ENCODE results near the gene NCK2. TPM values are rescaled to one million over a fixed set of nuclear protein-coding genes. Genes with fewer than 3 reads are reported as not detected.

Gene NCK2
- total RNA-seq, 1 experiment from 2014 or later: 0.30 TPM

DNA sequence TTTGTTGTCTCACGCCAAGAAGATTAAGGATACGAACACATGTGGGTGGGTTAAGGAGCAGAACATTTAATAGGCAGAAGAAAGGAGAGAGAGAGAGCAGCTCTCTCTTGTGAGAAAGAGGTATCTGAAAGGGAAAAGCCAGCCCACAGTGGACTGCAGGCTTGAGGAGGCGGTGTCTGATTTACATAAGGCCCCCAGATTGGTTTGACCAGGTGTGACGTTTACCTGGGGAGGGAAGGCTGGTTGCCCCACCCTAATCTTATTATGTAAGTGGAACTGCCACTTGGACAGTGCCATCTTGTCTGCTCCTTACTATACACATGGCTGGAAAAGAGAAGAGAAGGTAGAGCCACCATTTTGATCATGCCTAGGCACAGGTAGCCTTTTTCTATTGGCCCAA is 189.2 kb downstream of the NCK2 start:
- no peaks in the 10 kb centered on the region for H3K4me1 ChIP-seq (ENCODE audit: low read length)
- H2AFZ ChIP-seq (ENCODE audit: low read length): no peak overlapping the region
- no peaks in the 10 kb centered on the region for H3K79me2 ChIP-seq (ENCODE audit: low read length)
- H4K20me1 ChIP-seq (ENCODE audit: insufficient read depth, low read depth, low read length): no peaks in the 10 kb centered on the region
- H3K27me3 ChIP-seq (ENCODE audit: low read length): no peaks in the 10 kb centered on the region
- no peak for DNase-seq
- H3K4me2 ChIP-seq (ENCODE audit: low read depth, low read length, poor library complexity, severe bottlenecking): no peak overlapping the region
- no peak overlapping the region for H3K4me3 ChIP-seq (ENCODE audit: low read length)
- no peak overlapping the region for H3K27ac ChIP-seq (ENCODE audit: low read length)
- no peaks in the 10 kb centered on the region for H3K9me3 ChIP-seq (ENCODE audit: low read length)
- H3K36me3 ChIP-seq (ENCODE audit: insufficient read depth, low read length): no peaks in the 10 kb centered on the region
- H3K9ac ChIP-seq (ENCODE audit: low read length): no peak overlapping the region
- H3K9me2 ChIP-seq (replicated peaks; ENCODE audit: insufficient read depth, low read length): no peaks in the 10 kb centered on the region

DNA sequence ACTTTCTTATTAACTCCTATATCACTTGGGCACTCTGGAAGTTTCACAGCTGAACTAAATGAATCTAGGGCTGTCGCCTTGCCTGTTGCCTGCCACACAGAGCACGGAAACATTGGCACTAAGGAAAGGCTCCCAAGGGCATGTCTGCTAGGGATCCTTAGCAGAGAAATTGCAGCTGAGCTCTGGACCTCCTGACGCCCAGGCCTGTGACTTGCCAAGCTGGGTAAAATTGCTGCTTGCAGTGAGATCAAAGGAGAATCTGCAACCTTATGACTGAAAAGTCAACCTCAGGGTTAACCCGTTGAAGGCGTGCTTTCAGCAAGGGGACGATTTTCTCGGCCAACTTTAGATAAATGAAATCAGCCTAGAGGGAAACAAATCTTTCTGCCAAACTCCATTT is 189.8 kb downstream of the NCK2 start:
- Histone ChIP-seq H4K20me1 (ENCODE audit: insufficient read depth, low read depth, low read length) (no peaks in the 10 kb centered on the region), H3K27ac (ENCODE audit: low read length) (no peak overlapping the region), H3K9me3 (ENCODE audit: low read length) (no peaks in the 10 kb centered on the region), H3K27me3 (ENCODE audit: low read length) (no peaks in the 10 kb centered on the region), H2AFZ (ENCODE audit: low read length) (no peak overlapping the region), H3K36me3 (ENCODE audit: insufficient read depth, low read length) (no peaks in the 10 kb centered on the region), H3K4me3 (ENCODE audit: low read length) (no peak overlapping the region), H3K79me2 (ENCODE audit: low read length) (no peaks in the 10 kb centered on the region), H3K9me2 (replicated peaks; ENCODE audit: insufficient read depth, low read length) (no peaks in the 10 kb centered on the region), H3K9ac (ENCODE audit: low read length) (no peak overlapping the region), H3K4me2 (ENCODE audit: low read depth, low read length, poor library complexity, severe bottlenecking) (no peak overlapping the region), H3K4me1 (ENCODE audit: low read length) (no peaks in the 10 kb centered on the region)
- DNase-seq: no peak

DNA sequence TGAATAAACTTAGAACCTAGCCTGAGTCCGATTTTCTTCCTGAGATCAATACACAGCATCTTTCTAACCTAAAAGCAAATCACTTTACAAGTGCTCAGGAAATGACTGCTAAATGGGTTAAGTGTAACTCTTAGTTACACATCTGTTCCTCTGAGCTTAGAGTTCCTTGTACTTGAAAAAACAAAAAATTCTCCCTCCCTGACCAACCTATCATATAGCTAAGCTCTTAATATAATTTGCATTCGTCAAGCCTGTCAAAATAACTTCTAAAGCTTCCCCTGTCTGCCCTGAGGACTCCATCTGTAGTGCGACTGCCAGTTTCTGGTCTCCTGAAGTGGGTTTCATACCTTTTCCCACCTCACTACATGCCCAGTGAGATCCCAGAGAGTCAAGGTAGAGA is 190.4 kb downstream of the NCK2 start:
- no peaks in the 10 kb centered on the region for H4K20me1 ChIP-seq (ENCODE audit: insufficient read depth, low read depth, low read length)
- no peaks in the 10 kb centered on the region for H3K9me3 ChIP-seq (ENCODE audit: low read length)
- no peak overlapping the region for H3K4me2 ChIP-seq (ENCODE audit: low read depth, low read length, poor library complexity, severe bottlenecking)
- H3K79me2 ChIP-seq (ENCODE audit: low read length): no peaks in the 10 kb centered on the region
- no peak overlapping the region for H3K9ac ChIP-seq (ENCODE audit: low read length)
- H3K9me2 ChIP-seq (replicated peaks; ENCODE audit: insufficient read depth, low read length): no peaks in the 10 kb centered on the region
- DNase-seq: no peak
- no peak overlapping the region for H3K27ac ChIP-seq (ENCODE audit: low read length)
- no peaks in the 10 kb centered on the region for H3K27me3 ChIP-seq (ENCODE audit: low read length)
- no peaks in the 10 kb centered on the region for H3K4me1 ChIP-seq (ENCODE audit: low read length)
- no peaks in the 10 kb centered on the region for H3K36me3 ChIP-seq (ENCODE audit: insufficient read depth, low read length)
- no peak overlapping the region for H3K4me3 ChIP-seq (ENCODE audit: low read length)
- no peak overlapping the region for H2AFZ ChIP-seq (ENCODE audit: low read length)

DNA sequence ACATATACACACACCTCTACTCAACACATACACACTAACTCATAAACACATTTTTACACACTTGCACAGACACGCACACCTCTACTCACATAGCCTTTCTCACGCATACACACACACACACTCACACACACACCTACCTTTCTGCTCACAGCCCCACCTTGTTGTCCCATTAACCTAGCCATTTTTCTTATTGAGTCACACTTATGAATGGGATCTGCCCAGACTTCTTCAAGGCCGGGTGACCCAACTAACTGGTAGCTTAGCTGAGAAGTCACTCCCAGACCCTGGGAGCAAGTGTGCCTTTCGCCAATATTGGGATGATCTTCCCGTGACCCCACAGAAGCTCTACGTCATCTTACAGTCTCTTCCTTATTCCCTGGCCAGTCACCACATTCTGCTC is 192.2 kb downstream of the NCK2 start:
- no peak overlapping the region for H3K4me3 ChIP-seq (ENCODE audit: low read length)
- no peaks in the 10 kb centered on the region for H3K4me1 ChIP-seq (ENCODE audit: low read length)
- H3K9me2 ChIP-seq (replicated peaks; ENCODE audit: insufficient read depth, low read length): no peaks in the 10 kb centered on the region
- no peaks in the 10 kb centered on the region for H3K36me3 ChIP-seq (ENCODE audit: insufficient read depth, low read length)
- no peaks in the 10 kb centered on the region for H4K20me1 ChIP-seq (ENCODE audit: insufficient read depth, low read depth, low read length)
- no peak overlapping the region for H3K27ac ChIP-seq (ENCODE audit: low read length)
- no peak overlapping the region for H3K9ac ChIP-seq (ENCODE audit: low read length)
- no peaks in the 10 kb centered on the region for H3K27me3 ChIP-seq (ENCODE audit: low read length)
- DNase-seq: no peak
- no peaks in the 10 kb centered on the region for H3K79me2 ChIP-seq (ENCODE audit: low read length)
- H3K9me3 ChIP-seq (ENCODE audit: low read length): no peaks in the 10 kb centered on the region
- no peak overlapping the region for H2AFZ ChIP-seq (ENCODE audit: low read length)
- no peak overlapping the region for H3K4me2 ChIP-seq (ENCODE audit: low read depth, low read length, poor library complexity, severe bottlenecking)

DNA sequence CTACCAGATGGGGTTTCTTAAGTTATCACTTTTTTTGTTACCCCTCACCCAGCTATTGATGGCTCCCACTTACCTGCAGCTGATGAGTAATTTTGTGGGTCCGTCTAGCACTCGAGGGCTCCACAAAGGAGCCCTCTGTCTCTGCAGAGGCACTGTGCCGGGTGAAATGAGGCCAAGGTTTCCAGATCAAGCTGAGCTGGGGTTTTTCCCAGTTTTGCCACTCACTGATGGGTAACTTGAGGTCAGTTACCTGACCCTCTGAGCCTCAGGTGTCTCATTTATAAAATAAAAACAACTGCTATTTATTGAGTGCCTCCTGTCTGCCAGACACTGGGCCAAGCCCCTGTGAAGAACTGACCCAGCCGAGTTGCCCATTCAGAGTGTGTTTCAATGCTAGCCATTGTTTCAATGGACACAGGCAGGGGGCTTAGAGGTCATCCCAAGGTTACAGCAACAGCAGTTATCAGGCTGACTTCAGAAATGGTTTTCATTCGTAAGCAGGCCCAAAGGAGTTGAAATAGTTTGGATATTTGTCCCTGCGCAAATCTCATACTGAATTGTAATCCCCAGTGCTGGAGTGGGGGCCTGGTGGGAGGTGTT is 192.9 kb downstream of the NCK2 start:
- no peak overlapping the region for H2AFZ ChIP-seq (ENCODE audit: low read length)
- no peaks in the 10 kb centered on the region for H3K36me3 ChIP-seq (ENCODE audit: insufficient read depth, low read length)
- no peak overlapping the region for H3K27ac ChIP-seq (ENCODE audit: low read length)
- no peak overlapping the region for H3K4me2 ChIP-seq (ENCODE audit: low read depth, low read length, poor library complexity, severe bottlenecking)
- no peaks in the 10 kb centered on the region for H3K9me3 ChIP-seq (ENCODE audit: low read length)
- no peaks in the 10 kb centered on the region for H3K4me1 ChIP-seq (ENCODE audit: low read length)
- H3K79me2 ChIP-seq (ENCODE audit: low read length): no peaks in the 10 kb centered on the region
- H3K4me3 ChIP-seq (ENCODE audit: low read length): no peak overlapping the region
- no peak overlapping the region for H3K9ac ChIP-seq (ENCODE audit: low read length)
- DNase-seq: no peak
- H4K20me1 ChIP-seq (ENCODE audit: insufficient read depth, low read depth, low read length): no peaks in the 10 kb centered on the region
- H3K27me3 ChIP-seq (ENCODE audit: low read length): no peaks in the 10 kb centered on the region
- H3K9me2 ChIP-seq (replicated peaks; ENCODE audit: insufficient read depth, low read length): no peaks in the 10 kb centered on the region
